Iris pigment epithelial cell (primary cell): ENCODE results near the gene PKNOX1.
A peak's percentile ranks its signal among the peaks of the same experiment; 100 is the strongest.
"Not testable (repeated sequence)": the region's sequence is repeated elsewhere in the genome, so short reads cannot be mapped to it uniquely, and the experiment has no call there.

Experiments used
- DNase-seq: peaks from one replicate; pipeline ENCODE4 v3.0.0-alpha.2; 2011; ENCODE audit warnings: low read depth

The PKNOX1 gene

GRCh38 chr21:42951193-42951592 is 23.2 kb upstream of the PKNOX1 start:
- not testable (repeated sequence) for DNase-seq

- DNase-seq = no peak
Measured at GRCh38 chr21:42956824-42957630, 17.3 kb upstream of the PKNOX1 start.

- DNase-seq = not testable (repeated sequence)
Measured at GRCh38 chr21:42958122-42958521, 16.2 kb upstream of the PKNOX1 start.

- no peak for DNase-seq
Measured at GRCh38 chr21:42959728-42960127, 14.6 kb upstream of the PKNOX1 start.

GRCh38 chr21:42962380-42963007 is 11.9 kb upstream of the PKNOX1 start:
- no peak for DNase-seq

GRCh38 chr21:42964086-42964485 is 10.3 kb upstream of the PKNOX1 start:
- no peak for DNase-seq

- DNase-seq = no peak
Measured at GRCh38 chr21:42964546-42965210, 9.7 kb upstream of the PKNOX1 start.

GRCh38 chr21:42965211-42965560 is 9.2 kb upstream of the PKNOX1 start:
- DNase-seq = no peak

- not testable (repeated sequence) for DNase-seq
Measured at GRCh38 chr21:42967616-42968015, 6.7 kb upstream of the PKNOX1 start.

- no peak for DNase-seq
Measured at GRCh38 chr21:42969193-42969600, 5.2 kb upstream of the PKNOX1 start.

GRCh38 chr21:42970946-42971653 is 3.3 kb upstream of the PKNOX1 start:
- no peak for DNase-seq

- no peak for DNase-seq
Measured at GRCh38 chr21:42971897-42972275, 2.5 kb upstream of the PKNOX1 start.

GRCh38 chr21:42973309-42973990 is 912 bp upstream of the PKNOX1 start:
- no peak for DNase-seq

- DNase-seq = peak; percentile 61
Measured at GRCh38 chr21:42974832-42975820, 764 bp downstream of the PKNOX1 start.

GRCh38 chr21:42975886-42976608 is 1.7 kb downstream of the PKNOX1 start:
- no peak for DNase-seq

GRCh38 chr21:42980312-42981213 is 6.2 kb downstream of the PKNOX1 start:
- DNase-seq = no peak

GRCh38 chr21:42981214-42981523 is 6.8 kb downstream of the PKNOX1 start:
- no peak for DNase-seq

- no peak for DNase-seq
Measured at GRCh38 chr21:42981862-42982261, 7.5 kb downstream of the PKNOX1 start.

- DNase-seq = no peak
Measured at GRCh38 chr21:42983103-42983502, 8.7 kb downstream of the PKNOX1 start.
